Measurements from ENCODE around the gene RPS29. TPM values are rescaled to one million over a fixed set of nuclear protein-coding genes. Genes with fewer than 3 reads are reported as not detected.

The RPS29 gene
- total and polyA plus RNA-seq, 10 of the 15 experiments (the other 5 are each of a cell fraction or from before 2014, with no cell fraction given) = 2,685 to 10,815 (median 4,359) TPM

DNA sequence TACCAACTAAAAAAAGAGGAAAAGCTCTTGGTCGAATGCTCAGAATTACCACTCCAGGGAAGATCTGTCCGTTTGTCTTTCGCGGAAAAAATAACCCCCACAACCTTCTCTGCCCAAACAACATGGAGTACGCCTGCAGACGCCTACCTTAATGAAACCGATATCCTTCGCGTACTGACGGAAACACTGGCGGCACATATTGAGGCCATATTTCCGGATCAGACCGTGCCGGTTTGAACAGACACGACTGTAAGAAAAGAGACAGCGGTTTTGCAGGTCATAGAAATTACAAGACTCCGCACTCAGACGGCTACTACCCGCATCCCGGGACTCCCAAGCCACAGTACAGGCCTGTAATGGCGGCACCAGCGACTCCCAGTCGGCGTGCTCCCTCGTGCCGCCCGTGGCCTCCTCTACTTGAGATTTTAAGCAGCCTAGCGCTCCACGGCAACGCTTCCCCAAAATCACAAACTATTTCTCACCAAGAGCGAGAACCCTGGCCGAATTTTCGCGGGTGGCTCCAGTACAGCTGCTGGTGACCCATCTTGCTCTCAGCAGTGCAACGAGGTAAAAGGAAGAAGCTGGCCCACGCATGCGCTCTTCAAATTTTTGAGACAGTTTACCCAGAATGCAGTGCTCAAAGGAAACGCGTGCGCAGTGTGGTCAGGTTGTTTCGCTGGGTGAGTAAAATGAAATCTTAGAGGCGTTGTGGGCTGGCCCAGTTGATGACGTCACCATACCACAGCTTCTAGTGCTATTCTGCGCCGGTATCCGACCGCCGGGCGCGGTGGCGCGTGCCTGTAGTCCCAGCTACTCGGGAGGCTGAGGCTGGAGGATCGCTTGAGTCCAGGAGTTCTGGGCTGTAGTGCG lies at the start of gene RPS29 (continued):
- TF ChIP-seq, protein P1, sequence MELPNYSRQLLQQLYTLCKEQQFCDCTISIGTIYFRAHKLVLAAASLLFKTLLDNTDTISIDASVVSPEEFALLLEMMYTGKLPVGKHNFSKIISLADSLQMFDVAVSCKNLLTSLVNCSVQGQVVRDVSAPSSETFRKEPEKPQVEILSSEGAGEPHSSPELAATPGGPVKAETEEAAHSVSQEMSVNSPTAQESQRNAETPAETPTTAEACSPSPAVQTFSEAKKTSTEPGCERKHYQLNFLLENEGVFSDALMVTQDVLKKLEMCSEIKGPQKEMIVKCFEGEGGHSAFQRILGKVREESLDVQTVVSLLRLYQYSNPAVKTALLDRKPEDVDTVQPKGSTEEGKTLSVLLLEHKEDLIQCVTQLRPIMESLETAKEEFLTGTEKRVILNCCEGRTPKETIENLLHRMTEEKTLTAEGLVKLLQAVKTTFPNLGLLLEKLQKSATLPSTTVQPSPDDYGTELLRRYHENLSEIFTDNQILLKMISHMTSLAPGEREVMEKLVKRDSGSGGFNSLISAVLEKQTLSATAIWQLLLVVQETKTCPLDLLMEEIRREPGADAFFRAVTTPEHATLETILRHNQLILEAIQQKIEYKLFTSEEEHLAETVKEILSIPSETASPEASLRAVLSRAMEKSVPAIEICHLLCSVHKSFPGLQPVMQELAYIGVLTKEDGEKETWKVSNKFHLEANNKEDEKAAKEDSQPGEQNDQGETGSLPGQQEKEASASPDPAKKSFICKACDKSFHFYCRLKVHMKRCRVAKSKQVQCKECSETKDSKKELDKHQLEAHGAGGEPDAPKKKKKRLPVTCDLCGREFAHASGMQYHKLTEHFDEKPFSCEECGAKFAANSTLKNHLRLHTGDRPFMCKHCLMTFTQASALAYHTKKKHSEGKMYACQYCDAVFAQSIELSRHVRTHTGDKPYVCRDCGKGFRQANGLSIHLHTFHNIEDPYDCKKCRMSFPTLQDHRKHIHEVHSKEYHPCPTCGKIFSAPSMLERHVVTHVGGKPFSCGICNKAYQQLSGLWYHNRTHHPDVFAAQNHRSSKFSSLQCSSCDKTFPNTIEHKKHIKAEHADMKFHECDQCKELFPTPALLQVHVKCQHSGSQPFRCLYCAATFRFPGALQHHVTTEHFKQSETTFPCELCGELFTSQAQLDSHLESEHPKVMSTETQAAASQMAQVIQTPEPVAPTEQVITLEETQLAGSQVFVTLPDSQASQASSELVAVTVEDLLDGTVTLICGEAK (IDR thresholded peaks at IDR 0.05; ENCODE audit: borderline replicate concordance) = peak; percentile 75; the same call in 1 of the 2 replicates
- peak; percentile 97 for TF ChIP-seq JUND (IDR thresholded peaks at IDR 0.05; ENCODE audit: low read depth, low read length)
- TF ChIP-seq, protein P2, sequence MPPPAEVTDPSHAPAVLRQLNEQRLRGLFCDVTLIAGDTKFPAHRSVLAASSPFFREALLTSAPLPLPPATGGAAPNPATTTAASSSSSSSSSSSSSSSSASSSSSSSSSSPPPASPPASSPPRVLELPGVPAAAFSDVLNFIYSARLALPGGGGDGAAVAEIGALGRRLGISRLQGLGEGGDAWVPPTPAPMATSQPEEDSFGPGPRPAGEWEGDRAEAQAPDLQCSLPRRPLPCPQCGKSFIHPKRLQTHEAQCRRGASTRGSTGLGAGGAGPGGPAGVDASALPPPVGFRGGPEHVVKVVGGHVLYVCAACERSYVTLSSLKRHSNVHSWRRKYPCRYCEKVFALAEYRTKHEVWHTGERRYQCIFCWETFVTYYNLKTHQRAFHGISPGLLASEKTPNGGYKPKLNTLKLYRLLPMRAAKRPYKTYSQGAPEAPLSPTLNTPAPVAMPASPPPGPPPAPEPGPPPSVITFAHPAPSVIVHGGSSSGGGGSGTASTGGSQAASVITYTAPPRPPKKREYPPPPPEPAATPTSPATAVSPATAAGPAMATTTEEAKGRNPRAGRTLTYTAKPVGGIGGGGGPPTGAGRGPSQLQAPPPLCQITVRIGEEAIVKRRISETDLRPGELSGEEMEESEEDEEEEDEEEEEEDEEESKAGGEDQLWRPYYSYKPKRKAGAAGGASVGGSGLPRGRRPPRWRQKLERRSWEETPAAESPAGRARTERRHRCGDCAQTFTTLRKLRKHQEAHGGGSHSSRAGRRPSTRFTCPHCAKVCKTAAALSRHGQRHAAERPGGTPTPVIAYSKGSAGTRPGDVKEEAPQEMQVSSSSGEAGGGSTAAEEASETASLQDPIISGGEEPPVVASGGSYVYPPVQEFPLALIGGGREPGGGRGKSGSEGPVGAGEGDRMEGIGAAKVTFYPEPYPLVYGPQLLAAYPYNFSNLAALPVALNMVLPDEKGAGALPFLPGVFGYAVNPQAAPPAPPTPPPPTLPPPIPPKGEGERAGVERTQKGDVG (CRISPR knock-in tag; IDR thresholded peaks at IDR 0.05) = peak; percentile 91
- peak; percentile 97 for TF ChIP-seq SMAD5 (IDR thresholded peaks at IDR 0.05; ENCODE audit: low read depth)
- peak; percentile 74; the same call in 1 of the 2 replicates for TF ChIP-seq HDGF (IDR thresholded peaks at IDR 0.05)
- peak; percentile 95 for TF ChIP-seq YY1 (IDR thresholded peaks at IDR 0.05; ENCODE audit: low read depth, low read length)
- peak; percentile 63; the same call in 1 of the 2 replicates for TF ChIP-seq MTA2 (IDR thresholded peaks at IDR 0.05; ENCODE audit: low read depth)
- peak; percentile 36; the same call in 1 of the 2 replicates for TF ChIP-seq PAX8 (IDR thresholded peaks at IDR 0.05)
- peak; percentile 11; the same call in 1 of the 2 replicates for TF ChIP-seq FOXM1 (IDR thresholded peaks at IDR 0.05; ENCODE audit: low read depth, low read length)
- peak; percentile 61; the same call in 1 of the 2 replicates for TF ChIP-seq BRCA1 (IDR thresholded peaks at IDR 0.05; ENCODE audit: low read depth, low read length)
- TF ChIP-seq RFX5 (IDR thresholded peaks at IDR 0.05; ENCODE audit: low read depth, low read length) = 0 out of 2 replicates have a peak, but pooled peaks have one; percentile 29
- TF ChIP-seq, protein P3, sequence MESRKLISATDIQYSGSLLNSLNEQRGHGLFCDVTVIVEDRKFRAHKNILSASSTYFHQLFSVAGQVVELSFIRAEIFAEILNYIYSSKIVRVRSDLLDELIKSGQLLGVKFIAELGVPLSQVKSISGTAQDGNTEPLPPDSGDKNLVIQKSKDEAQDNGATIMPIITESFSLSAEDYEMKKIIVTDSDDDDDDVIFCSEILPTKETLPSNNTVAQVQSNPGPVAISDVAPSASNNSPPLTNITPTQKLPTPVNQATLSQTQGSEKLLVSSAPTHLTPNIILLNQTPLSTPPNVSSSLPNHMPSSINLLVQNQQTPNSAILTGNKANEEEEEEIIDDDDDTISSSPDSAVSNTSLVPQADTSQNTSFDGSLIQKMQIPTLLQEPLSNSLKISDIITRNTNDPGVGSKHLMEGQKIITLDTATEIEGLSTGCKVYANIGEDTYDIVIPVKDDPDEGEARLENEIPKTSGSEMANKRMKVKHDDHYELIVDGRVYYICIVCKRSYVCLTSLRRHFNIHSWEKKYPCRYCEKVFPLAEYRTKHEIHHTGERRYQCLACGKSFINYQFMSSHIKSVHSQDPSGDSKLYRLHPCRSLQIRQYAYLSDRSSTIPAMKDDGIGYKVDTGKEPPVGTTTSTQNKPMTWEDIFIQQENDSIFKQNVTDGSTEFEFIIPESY (IDR thresholded peaks at IDR 0.05) = no peak
- peak; percentile 94; the same call in 1 of the 2 replicates for TF ChIP-seq SMARCA5 (IDR thresholded peaks at IDR 0.05)
- TF ChIP-seq, protein P4, sequence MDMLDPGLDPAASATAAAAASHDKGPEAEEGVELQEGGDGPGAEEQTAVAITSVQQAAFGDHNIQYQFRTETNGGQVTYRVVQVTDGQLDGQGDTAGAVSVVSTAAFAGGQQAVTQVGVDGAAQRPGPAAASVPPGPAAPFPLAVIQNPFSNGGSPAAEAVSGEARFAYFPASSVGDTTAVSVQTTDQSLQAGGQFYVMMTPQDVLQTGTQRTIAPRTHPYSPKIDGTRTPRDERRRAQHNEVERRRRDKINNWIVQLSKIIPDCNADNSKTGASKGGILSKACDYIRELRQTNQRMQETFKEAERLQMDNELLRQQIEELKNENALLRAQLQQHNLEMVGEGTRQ (IDR thresholded peaks at IDR 0.05; ENCODE audit: borderline replicate concordance, low read depth, low read length) = no peak
- 0 out of 2 replicates have a peak, but pooled peaks have one; percentile 13 for TF ChIP-seq CHD2 (IDR thresholded peaks at IDR 0.05; ENCODE audit: borderline replicate concordance, low read depth, low read length)
- TF ChIP-seq HDAC2 (IDR thresholded peaks at IDR 0.05) = no peak
- no peak for TF ChIP-seq NR2C1 (IDR thresholded peaks at IDR 0.05)
- TF ChIP-seq POLR2AphosphoS5 (IDR thresholded peaks at IDR 0.05; ENCODE audit: low read length) = peak; percentile 99
- TF ChIP-seq HDAC6 (IDR thresholded peaks at IDR 0.05; ENCODE audit: unreplicated experiment) = no peak
- peak; percentile 77; the same call in 1 of the 2 replicates for TF ChIP-seq POLR2AphosphoS2 (IDR thresholded peaks at IDR 0.05; ENCODE audit: low read depth, low read length)

Data from GM12878 (cell line).